NT2/D1 (cell line): Measurements from ENCODE around the gene CD28.

Experiments
- SUZ12 ChIP-seq: IDR thresholded peaks from 2 replicates; pipeline ENCODE4 v1.6.1; 2011; ENCODE audit not compliant: insufficient read length, insufficient read depth; ENCODE audit errors: extremely low read depth
- YY1 ChIP-seq: IDR thresholded peaks from 2 replicates; pipeline ENCODE4 v1.6.1; 2011; ENCODE audit not compliant: insufficient read length, insufficient read depth
- ZNF274 ChIP-seq: IDR thresholded peaks from 2 replicates; pipeline ENCODE4 v1.6.1; 2011; ENCODE audit warnings: mild to moderate bottlenecking, low read depth, low read length

DNA sequence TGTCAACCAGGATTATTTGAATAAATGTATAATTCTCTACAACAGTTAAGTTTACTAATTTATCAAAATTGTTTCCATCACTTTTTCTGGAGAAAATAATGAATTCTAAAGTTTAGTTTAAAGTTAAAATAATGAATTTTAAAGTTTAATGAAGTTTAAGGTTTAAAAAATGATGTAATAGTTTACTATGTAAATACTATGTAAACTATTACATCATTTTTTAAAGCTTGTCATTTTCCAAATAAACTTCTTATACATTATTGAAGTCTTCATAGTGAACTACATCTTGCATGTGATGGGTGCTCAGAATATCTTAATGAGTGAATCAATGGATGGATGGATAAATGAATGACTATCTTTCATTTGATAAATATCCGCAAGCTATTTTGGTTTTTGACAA, 38.8 kb downstream of the CD28 start:
- no peak for TF ChIP-seq YY1
- no peak for TF ChIP-seq SUZ12
- TF ChIP-seq ZNF274, result no peak
